CD14-positive monocyte (primary cell): ENCODE data around the gene RCAN2. TPM values are rescaled to one million over a fixed set of nuclear protein-coding genes. Genes with fewer than 3 reads are reported as not detected.

Source experiments
- DNase-seq, 3 donors: peaks; one replicate each; pipeline ENCODE4 v3.0.0-alpha.2; 2011 to 2022
- H2AFZ ChIP-seq: 2 replicates; pipeline ENCODE4 v1.6.0; 2012; ENCODE audit warnings: mild to moderate bottlenecking, low read depth, low read length, inconsistent platforms; ENCODE audit not compliant: insufficient read depth, poor library complexity, severe bottlenecking
- H3K27ac ChIP-seq, 2 donors: 1 replicate in 1 of 2; 2 replicates in 1 of 2; pipeline ENCODE4 v1.5.1; 2012 to 2013; ENCODE audit warnings: low read length in 2 of 2, control low read depth in 1 of 2, inconsistent platforms in 1 of 2, low read depth in 1 of 2, mild to moderate bottlenecking in 1 of 2
- H3K27me3 ChIP-seq, 2 donors: one replicate each; pipeline versions ENCODE4 v1.6.0 to v1.6.1; 2011 to 2013; ENCODE audit warnings: low read length in 2 of 2; ENCODE audit not compliant: control insufficient read depth in 2 of 2, insufficient read depth in 2 of 2
- H3K36me3 ChIP-seq, 2 donors: replicated peaks in 1 of 2; 1 replicate in 1 of 2; 2 replicates in 1 of 2; pipeline versions ENCODE4 v1.5.1 to v1.6.1; 2012 to 2013; ENCODE audit warnings: low read length in 2 of 2, control low read depth in 1 of 2, inconsistent platforms in 1 of 2, mild to moderate bottlenecking in 1 of 2; ENCODE audit not compliant: insufficient read depth in 2 of 2, control insufficient read depth in 1 of 2
- H3K4me1 ChIP-seq, 2 donors: 1 replicate in 1 of 2; 2 replicates in 1 of 2; pipeline versions ENCODE4 v1.5.1 to v1.6.1; 2012 to 2013; ENCODE audit warnings: low read length in 2 of 2, control low read depth in 1 of 2, inconsistent platforms in 1 of 2, mild to moderate bottlenecking in 1 of 2, moderate library complexity in 1 of 2; ENCODE audit not compliant: insufficient read depth in 2 of 2, control insufficient read depth in 1 of 2
- H3K4me2 ChIP-seq: replicated peaks from 2 replicates; pipeline ENCODE3; 2012; ENCODE audit warnings: low read length, moderate library complexity, mild to moderate bottlenecking; ENCODE audit not compliant: poor library complexity, severe bottlenecking; ENCODE audit errors: extremely low read depth
- H3K4me3 ChIP-seq, 3 experiments: fragments of 200-600 bp in 1 of 3; sonication (generic) in 1 of 3; replicated peaks in 1 of 3; 1 replicate in 2 of 3; 2 replicates in 1 of 3; pipeline ENCODE4 v1.5.1; 2011 to 2013; ENCODE audit warnings: low read length in 3 of 3, mild to moderate bottlenecking in 3 of 3, control low read depth in 2 of 3, low read depth in 2 of 3, inconsistent platforms in 1 of 3, moderate library complexity in 1 of 3
- H3K79me2 ChIP-seq: 2 replicates; pipeline ENCODE4 v1.6.0; 2012; ENCODE audit warnings: mild to moderate bottlenecking, control low read depth, inconsistent platforms, low read length, moderate library complexity; ENCODE audit not compliant: insufficient read depth
- H3K9ac ChIP-seq: 2 replicates; pipeline ENCODE4 v1.6.0; 2017; ENCODE audit warnings: low read length, mild to moderate bottlenecking; ENCODE audit not compliant: insufficient read depth, poor library complexity, severe bottlenecking
- H3K9me3 ChIP-seq, 2 donors: replicated peaks in 1 of 2; 1 replicate in 1 of 2; 2 replicates in 1 of 2; pipeline versions ENCODE4 v1.5.1 to v1.6.1; 2012 to 2013; ENCODE audit warnings: low read length in 2 of 2, control low read depth in 1 of 2; ENCODE audit not compliant: control insufficient read depth in 1 of 2, insufficient read depth in 1 of 2
- H4K20me1 ChIP-seq: 2 replicates; pipeline ENCODE4 v1.6.0; 2012; ENCODE audit warnings: mild to moderate bottlenecking, low read length, control low read depth, moderate library complexity; ENCODE audit not compliant: insufficient read depth
- H3K27ac Mint-ChIP-seq, 7 donors: one replicate each; pipeline ENCODE4 v1.8.0; 2020; ENCODE audit warnings: mild to moderate bottlenecking in 7 of 7, mixed read lengths in 7 of 7, moderate library complexity in 6 of 7, inconsistent platforms in 2 of 7
- H3K27me3 Mint-ChIP-seq, 3 donors: one replicate each; pipeline ENCODE4 v1.8.0; 2021 to 2022; ENCODE audit warnings: low read depth in 3 of 3, mild to moderate bottlenecking in 3 of 3, mixed read lengths in 3 of 3, moderate library complexity in 3 of 3, inconsistent platforms in 1 of 3
- H3K36me3 Mint-ChIP-seq, 2 donors: one replicate each; pipeline ENCODE4 v1.8.0; 2020; ENCODE audit warnings: mixed read lengths in 2 of 2, inconsistent platforms in 1 of 2, mild to moderate bottlenecking in 1 of 2
- H3K4me1 Mint-ChIP-seq: one replicate; pipeline ENCODE4 v1.8.0; 2020; ENCODE audit warnings: mild to moderate bottlenecking, mixed read lengths
- H3K4me3 Mint-ChIP-seq, 2 donors: one replicate each; pipeline ENCODE4 v1.8.0; 2020; ENCODE audit warnings: mild to moderate bottlenecking in 2 of 2, mixed read lengths in 2 of 2, moderate library complexity in 1 of 2
- H3K9me3 Mint-ChIP-seq, 7 donors: one replicate each; pipeline ENCODE4 v1.8.0; 2020 to 2022; ENCODE audit warnings: mixed read lengths in 7 of 7, mild to moderate bottlenecking in 6 of 7, moderate library complexity in 6 of 7, inconsistent platforms in 2 of 7
- intact Hi-C, 2 donors: fragments of 100-400 bp; cut with micrococcal nuclease; formaldehyde crosslinking; loops; one replicate each; pipeline versions ENCODE4 v1.15.0 to v1.15.1; 2023
- polyA plus RNA-seq, 3 donors: library from polyadenylated mRNA; depleted of rRNA in 1 of 3; unstranded in 2 of 3; stranded (reverse) in 1 of 3; fragments of 300-500 nt in 2 of 3; fragments of >200 nt in 1 of 3; fragmentation: Illumina TruSeq in 2 of 3; gene quantifications; 1 replicate in 2 of 3; 2 replicates in 1 of 3; pipeline ENCODE4 v1.2.3, GENCODE V29; 2012 to 2021
- TF ChIP-seq, protein P1 (sequence below): fragments of 200-600 bp; IDR thresholded peaks from one replicate; pipeline ENCODE4 v1.8.0; 2022; ENCODE audit warnings: antibody characterized with exemption, mild to moderate bottlenecking

Gene RCAN2
- polyA plus RNA-seq, 3 donors = not detected

DNA sequence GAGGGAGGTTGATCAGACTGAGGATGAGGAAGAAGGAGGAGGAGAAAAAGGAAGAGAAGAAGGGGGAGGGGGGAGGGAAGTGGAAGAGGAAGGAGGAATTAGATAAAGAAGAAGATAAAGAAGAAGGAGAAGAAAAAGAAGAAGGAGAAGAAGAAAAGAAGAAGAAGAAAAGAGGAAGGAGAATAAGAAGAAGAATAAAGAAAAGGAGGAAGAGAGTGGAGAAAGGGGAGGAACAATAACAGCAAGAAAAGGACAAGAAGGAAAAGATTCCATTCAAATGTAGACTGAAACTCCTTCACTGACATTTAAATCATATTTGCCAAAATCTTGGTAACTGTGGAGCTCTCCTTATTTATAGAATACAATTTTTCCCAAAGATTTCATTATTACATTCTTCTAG lies 34.3 kb upstream of the RCAN2 start:
- Mint-ChIP-seq H3K4me1 (peaks cover 3% of the 10 kb centered on the region), H3K4me3 (no peak overlapping the region), H3K27ac (no peak overlapping the region), H3K9me3 (peaks cover 0 to 10% (median 4%) of the 10 kb centered on the region in 7 donors), H3K36me3 (no peaks in the 10 kb centered on the region), H3K27me3 (no peaks in the 10 kb centered on the region)
- DNase-seq = no peak
- Histone ChIP-seq H3K36me3 (no peaks in the 10 kb centered on the region), H3K9me3 (no peaks in the 10 kb centered on the region), H2AFZ (no peak overlapping the region), H3K4me1 (no peaks in the 10 kb centered on the region), H3K79me2 (no peaks in the 10 kb centered on the region), H4K20me1 (no peaks in the 10 kb centered on the region), H3K4me3 (no peak overlapping the region), H3K27ac (no peak overlapping the region), H3K9ac (no peak overlapping the region), H3K4me2 (no peak overlapping the region), H3K27me3 (no peaks in the 10 kb centered on the region)
- TF ChIP-seq, protein P1, sequence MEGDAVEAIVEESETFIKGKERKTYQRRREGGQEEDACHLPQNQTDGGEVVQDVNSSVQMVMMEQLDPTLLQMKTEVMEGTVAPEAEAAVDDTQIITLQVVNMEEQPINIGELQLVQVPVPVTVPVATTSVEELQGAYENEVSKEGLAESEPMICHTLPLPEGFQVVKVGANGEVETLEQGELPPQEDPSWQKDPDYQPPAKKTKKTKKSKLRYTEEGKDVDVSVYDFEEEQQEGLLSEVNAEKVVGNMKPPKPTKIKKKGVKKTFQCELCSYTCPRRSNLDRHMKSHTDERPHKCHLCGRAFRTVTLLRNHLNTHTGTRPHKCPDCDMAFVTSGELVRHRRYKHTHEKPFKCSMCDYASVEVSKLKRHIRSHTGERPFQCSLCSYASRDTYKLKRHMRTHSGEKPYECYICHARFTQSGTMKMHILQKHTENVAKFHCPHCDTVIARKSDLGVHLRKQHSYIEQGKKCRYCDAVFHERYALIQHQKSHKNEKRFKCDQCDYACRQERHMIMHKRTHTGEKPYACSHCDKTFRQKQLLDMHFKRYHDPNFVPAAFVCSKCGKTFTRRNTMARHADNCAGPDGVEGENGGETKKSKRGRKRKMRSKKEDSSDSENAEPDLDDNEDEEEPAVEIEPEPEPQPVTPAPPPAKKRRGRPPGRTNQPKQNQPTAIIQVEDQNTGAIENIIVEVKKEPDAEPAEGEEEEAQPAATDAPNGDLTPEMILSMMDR = no peak
- intact Hi-C loops = no loop called here

GRCh38 chr6:46521464-46521971 lies 30.3 kb upstream of the RCAN2 start:
- peaks cover 0 to 10% (median 4%) of the 10 kb centered on the region in 7 donors for H3K9me3 Mint-ChIP-seq
- no peak for DNase-seq
- TF ChIP-seq, protein P1 = no peak
- Histone ChIP-seq H3K9ac (no peak overlapping the region), H2AFZ (no peak overlapping the region), H4K20me1 (no peaks in the 10 kb centered on the region), H3K9me3 (no peaks in the 10 kb centered on the region), H3K4me2 (no peak overlapping the region), H3K27me3 (no peaks in the 10 kb centered on the region), H3K4me3 (no peak overlapping the region), H3K36me3 (no peaks in the 10 kb centered on the region), H3K4me1 (no peaks in the 10 kb centered on the region), H3K27ac (no peak overlapping the region), H3K79me2 (no peaks in the 10 kb centered on the region)
- peaks cover 0 to 3% (median 0%) of the 10 kb centered on the region in 3 donors for H3K27me3 Mint-ChIP-seq
- no peak overlapping the region for H3K27ac Mint-ChIP-seq
- H3K36me3 Mint-ChIP-seq = no peaks in the 10 kb centered on the region
- peaks cover 3% of the 10 kb centered on the region for H3K4me1 Mint-ChIP-seq
- H3K4me3 Mint-ChIP-seq = no peak overlapping the region
- intact Hi-C loops = no loop called here
